HCEC 1CT (cell line): ENCODE results near the gene ACAP1.
"Not testable (repeated sequence)": the region's sequence is repeated elsewhere in the genome, so short reads cannot be mapped to it uniquely, and the experiment has no call there.

Experiments
- DNase-seq: peaks from one replicate; pipeline ENCODE4 v3.0.0-alpha.2; 2017

The ACAP1 gene

GRCh38 chr17:7355573-7355972 is 19.2 kb downstream of the ACAP1 start:
- DNase-seq, result no peak

- DNase-seq, result peak; percentile 41
These were observed 19.8 kb downstream of the ACAP1 start for GRCh38 chr17:7356072-7356549.

DNA sequence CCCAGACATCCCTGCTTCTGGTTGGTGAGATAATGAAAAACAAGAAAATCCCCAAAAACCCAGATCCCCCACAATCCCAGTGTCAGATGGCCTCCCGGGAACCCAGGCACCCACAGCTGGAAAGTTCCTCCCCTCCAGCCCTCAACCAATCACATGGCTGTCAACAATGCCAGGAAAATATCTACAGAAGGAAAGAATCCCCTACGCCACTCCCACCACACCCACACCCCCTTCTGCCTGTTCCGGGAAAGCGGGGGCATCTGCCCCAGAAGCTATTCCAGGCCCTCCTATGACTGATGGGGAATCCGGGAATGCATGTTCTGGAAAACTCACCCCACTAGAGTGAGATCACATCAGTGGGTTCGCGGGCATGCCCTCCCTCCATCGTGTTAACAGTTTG is 20.4 kb downstream of the ACAP1 start:
- no peak for DNase-seq

GRCh38 chr17:7357381-7357780 is 21.1 kb downstream of the ACAP1 start:
- DNase-seq, result no peak

- no peak for DNase-seq
These were observed 25.6 kb downstream of the ACAP1 start for GRCh38 chr17:7361906-7362305.

- peak; percentile 28 for DNase-seq
These were observed 27.0 kb downstream of the ACAP1 start for GRCh38 chr17:7363311-7363710.

- not testable (repeated sequence) for DNase-seq
These were observed 29.6 kb downstream of the ACAP1 start for GRCh38 chr17:7365963-7366362.

GRCh38 chr17:7367083-7367482 is 30.8 kb downstream of the ACAP1 start:
- no peak for DNase-seq

- no peak for DNase-seq
These were observed 31.7 kb downstream of the ACAP1 start for GRCh38 chr17:7367918-7368598.

DNA sequence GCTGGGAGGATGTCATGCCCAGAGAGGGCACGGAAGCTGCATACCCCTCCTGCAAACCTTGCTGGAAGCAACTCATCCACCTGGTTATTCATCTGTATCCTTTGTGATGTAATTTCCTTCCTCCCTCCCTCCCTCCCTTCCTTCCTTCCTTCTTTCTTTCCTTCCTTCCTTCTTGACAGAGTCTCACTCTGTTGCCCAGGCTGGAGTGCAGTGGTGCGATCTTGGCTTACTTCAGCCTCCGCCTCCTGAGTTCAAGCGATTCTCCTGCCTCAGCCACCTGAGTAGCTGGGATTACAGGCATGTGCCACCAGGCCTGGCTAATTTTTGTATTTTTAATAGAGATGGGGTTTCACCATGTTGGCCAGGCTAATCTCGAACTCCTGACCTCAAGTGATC is 32.3 kb downstream of the ACAP1 start:
- DNase-seq, result not testable (repeated sequence)

DNA sequence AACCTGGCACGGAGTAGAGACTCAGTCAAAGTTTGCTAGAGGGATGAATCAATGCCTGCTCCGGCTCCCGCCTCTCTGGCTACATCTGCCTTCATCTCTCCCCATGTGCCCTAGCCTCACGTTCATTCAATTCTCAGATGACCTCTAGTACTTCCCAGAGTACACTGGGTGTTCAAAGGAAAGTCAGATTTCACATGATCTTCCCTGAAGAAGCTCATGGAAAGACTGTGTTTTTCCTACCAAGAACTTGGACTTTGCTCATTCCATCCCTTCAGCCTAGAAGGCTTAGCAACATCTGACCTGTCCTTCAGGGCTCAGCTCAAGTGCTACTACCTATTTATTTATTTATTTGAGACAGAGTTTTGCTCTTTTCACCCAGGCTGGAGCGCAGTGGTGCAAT is 33.5 kb downstream of the ACAP1 start:
- no peak for DNase-seq

DNA sequence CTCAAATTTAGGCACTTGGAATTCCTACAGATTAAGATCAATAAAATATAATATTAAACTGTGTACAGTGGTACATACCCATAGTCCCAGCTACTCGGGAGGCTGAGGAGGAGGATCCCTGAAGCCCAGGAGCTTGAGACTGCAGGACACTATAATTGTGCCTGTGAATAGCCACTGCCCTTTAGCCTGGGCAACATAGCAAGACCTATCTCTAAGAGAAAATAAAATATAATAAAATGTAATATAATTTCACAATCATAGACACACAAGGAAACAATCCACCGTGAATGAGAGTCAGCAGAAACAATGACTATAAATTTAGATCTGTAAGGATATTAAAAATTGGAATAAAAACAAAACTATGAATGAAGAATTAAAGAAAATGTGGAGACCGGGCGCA is 34.5 kb downstream of the ACAP1 start:
- DNase-seq, result no peak

DNA sequence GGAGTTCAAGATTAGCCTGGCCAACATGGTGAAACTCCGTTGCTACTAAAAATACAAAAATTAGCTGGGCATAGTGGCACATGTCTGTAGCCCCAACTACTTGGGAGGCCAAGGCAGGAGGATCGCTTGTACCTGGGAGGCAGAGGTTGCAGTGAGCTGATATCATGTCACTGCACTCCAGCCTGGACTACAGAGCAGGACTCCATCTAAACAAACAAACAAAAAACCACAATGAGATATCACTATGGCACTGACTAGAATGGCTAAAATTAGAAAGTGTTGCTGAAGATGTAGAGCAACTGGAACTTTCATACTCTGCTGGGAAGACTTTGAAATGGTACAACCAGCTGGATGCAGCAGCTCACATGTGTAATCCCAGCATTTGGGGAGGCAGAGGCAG is 38.0 kb downstream of the ACAP1 start:
- DNase-seq, result no peak

DNA sequence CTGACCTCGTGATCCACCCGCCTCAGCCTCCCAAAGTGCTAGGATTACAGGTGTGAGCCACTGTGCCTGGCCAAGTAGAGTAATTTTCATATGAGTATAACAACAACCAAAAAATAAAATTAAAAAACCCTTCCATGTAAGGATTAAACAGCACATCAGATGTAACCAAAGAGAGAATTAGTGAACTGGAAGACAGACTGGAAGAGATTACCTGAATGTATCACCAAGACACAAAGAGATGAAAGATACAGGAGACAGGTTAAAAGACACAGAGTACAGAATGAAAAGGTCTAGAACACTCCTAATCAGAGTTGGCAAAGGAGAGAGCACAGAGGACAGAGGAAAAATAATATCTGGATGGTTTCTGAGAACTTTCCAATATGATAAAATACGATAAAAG is 42.8 kb downstream of the ACAP1 start:
- no peak for DNase-seq

DNA sequence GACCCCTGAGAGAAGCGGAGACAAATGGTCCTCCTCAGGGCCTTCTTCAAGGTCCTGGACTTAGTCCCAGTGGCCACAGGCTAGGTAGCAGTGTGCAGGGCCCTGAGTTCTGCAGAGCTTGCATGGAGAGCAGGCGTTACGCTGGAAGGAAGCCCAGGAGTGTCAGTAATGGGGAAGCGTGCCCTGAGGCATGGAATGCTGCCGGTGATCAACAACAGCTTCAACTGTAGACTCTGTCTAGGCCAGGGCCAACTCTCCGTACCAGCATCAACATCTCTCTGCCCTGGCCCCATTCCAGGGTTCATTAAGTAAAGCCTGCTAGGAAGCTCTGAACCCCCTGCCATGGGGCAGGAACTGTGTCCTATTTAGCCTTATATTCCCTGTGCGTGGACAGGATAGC is 44.0 kb downstream of the ACAP1 start:
- DNase-seq, result no peak

GRCh38 chr17:7380855-7381683 is 44.7 kb downstream of the ACAP1 start, which contains the start of gene TNK1:
Gene TNK1 (plus strand): TSS chr17:7381089. CDS start chr17:7382927, 1,838 bp downstream.
- no peak for DNase-seq

GRCh38 chr17:7382901-7383300 is 46.6 kb downstream of the ACAP1 start:
- DNase-seq, result no peak

DNA sequence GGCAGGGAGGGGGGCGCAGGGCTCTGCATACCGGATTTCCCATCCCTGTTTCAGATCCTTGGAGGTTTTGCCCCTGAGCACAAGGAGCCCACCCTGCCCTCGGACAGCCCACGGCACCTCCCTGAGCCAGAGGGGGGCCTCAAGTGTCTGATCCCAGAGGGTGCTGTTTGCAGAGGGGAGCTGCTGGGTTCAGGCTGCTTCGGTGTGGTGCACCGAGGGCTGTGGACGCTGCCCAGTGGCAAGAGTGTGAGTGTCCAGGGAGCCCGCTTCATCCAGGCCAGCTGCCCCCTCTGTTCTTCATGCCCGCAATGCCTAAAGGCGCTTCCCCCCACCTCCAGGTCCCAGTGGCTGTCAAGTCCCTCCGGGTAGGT is 47.0 kb downstream of the ACAP1 start:
- no peak for DNase-seq

DNA sequence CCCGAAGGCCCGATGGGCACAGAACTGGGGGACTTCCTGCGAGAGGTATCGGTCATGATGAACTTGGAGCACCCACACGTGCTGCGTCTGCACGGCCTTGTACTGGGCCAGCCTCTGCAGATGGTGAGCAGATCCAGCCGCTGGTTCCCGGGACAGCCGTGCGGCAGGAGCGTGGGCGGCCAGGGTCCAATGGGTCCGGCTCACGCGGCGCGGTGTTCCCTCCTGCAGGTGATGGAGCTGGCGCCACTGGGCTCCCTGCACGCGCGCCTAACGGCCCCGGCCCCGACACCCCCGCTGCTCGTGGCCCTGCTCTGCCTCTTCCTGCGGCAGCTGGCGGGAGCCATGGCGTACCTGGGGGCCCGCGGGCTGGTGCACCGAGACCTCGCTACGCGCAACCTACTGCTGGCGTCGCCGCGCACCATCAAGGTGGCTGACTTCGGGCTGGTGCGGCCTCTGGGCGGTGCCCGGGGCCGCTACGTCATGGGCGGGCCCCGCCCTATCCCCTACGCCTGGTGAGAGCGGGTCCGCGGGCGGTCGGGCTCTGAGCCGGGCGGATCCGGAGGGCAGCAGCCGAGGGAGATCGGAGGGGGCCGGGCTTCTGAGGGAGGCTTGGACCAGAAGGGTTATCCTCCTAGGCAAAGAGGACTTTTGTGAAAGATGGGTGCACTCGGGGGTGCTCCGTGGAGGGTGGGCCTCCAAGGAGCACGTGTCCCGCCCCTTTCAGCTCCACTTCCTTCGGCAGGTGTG is 47.6 kb downstream of the ACAP1 start:
- no peak for DNase-seq

DNA sequence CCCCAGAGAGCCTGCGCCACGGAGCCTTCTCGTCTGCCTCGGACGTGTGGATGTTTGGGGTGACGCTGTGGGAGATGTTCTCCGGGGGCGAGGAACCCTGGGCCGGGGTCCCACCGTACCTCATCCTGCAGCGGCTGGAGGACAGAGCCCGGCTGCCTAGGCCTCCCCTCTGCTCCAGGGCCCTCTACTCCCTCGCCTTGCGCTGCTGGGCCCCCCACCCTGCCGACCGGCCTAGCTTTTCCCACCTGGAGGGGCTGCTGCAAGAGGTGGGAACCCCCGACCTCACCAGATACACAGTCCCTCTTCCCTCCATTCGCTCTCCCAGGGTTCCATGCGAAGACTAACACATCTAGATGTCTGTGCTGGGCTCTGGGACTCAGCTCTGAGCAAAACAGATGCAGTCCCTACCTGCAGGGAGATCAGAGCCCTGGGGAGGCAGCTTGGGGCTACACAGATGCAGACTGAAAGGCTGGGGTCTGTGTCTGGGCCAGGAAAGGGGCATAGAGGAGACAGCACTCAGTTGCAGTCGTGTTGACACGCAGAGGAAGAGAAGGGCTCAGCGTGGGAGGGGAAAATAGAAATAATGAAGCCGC is 48.3 kb downstream of the ACAP1 start:
- no peak for DNase-seq

- DNase-seq, result no peak
These were observed 52.5 kb downstream of the ACAP1 start for GRCh38 chr17:7388856-7389255.

GRCh38 chr17:7389924-7390910 is 53.9 kb downstream of the ACAP1 start:
- no peak for DNase-seq
